Left colon (tissue), 2 donors: Measurements from ENCODE around the gene SLC35B2. TPM values are rescaled to one million over a fixed set of nuclear protein-coding genes. Genes with fewer than 3 reads are reported as not detected.
A peak's percentile ranks its signal among the peaks of the same experiment; 100 is the strongest.

Experiments used
- ATAC-seq: fragments of 200-7000 bp; cut with Tn5 transposase; one replicate; pipeline ENCODE4 v1.9.1; 2020; ENCODE audit warnings: mild to moderate bottlenecking, moderate library complexity
- DNase-seq, 2 donors: peaks; one replicate each; pipeline ENCODE4 v3.0.0-alpha.2; 2020
- intact Hi-C, 2 donors: fragments of 100-400 bp; cut with DNase I in 1 of 2; cut with micrococcal nuclease in 1 of 2; formaldehyde crosslinking; loops; one replicate each; pipeline versions ENCODE4 v1.11.2 to v1.14.0; 2022; cut with DNase I, micrococcal nuclease
- total RNA-seq, 2 donors: library from RNA; stranded (reverse); fragmentation: NEBNext Ultra II Directional; extraction: Animal tissue kit (Norgen Biotek cat#: 25700); gene quantifications; one replicate each; pipeline ENCODE4 v1.2.1, GENCODE V29; 2021
- donor health status: DM: no; HTN: no; CAD: no.
- donor health status: DM: yes; HTN: yes; CAD: no.

Gene SLC35B2
- total RNA-seq, 2 donors from 2014 or later, result 34.9 to 43.5 TPM

DNA sequence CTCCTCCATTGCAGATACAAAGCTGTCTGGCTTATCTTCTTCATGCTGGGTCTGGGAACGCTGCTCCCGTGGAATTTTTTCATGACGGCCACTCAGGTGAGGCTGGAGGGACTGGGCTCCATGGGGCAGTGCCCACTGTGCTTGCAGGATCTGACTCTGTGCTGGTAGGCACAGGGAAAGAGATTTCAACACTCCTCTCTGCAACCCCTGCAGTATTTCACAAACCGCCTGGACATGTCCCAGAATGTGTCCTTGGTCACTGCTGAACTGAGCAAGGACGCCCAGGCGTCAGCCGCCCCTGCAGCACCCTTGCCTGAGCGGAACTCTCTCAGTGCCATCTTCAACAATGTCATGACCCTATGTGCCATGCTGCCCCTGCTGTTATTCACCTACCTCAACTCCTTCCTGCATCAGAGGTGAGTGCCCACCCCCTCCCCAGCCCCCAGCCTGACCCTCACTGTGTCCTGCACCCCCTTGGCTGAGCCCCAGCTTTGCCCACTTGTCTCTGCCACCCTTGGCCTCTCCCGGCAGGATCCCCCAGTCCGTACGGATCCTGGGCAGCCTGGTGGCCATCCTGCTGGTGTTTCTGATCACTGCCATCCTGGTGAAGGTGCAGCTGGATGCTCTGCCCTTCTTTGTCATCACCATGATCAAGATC is 27.8 kb downstream of the SLC35B2 start:
- ATAC-seq (no peak), DNase-seq (no peak)
- intact Hi-C loops, result loop anchor here in 1 of 2 donors (5.0 kb wide), 1 partner anchor 57 kb away; no protein-coding TSS in a partner anchor

DNA sequence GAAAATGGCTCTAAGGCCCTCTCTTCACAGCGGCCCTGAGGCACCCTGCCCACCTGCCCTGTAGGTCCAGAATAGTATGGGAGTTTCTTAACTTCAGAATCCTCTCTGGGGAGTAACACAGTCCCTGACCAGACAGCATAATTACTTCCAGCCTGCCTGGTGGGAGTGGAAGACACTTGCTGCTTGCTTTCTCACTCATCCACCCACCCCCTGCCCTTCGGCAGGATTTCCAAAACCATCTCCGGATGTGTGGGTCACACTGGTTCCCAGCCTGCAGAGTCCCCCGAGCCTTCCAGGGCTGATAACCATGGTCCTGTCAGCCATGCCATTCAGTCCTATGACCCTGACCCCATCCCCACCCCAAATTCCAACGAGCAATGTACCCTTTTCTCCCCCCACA is 28.5 kb downstream of the SLC35B2 start:
- ATAC-seq (no peak), DNase-seq (no peak)
- intact Hi-C loops, result no loop called here

DNA sequence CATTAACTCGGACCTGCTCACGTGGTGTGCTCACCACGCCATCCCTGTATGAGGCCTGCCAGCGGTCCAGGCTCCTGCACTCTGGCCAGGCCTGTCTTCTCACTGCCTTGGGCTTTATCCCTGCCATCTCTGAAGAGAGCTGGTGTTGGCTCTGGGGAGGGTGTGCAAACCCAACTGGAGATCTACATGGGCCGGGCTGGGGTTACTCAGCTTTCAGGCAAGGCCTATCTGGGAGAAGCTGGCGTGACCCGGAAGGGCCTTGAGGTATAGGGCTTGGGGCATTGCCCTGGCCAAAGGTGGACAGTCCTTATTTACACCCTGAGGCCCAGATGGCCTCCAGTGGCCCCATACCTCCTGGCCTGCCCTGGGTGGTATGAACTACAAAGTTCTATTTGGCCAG is 28.9 kb downstream of the SLC35B2 start:
- DNase-seq (no peak), ATAC-seq (no peak)
- intact Hi-C loops, result no loop called here

DNA sequence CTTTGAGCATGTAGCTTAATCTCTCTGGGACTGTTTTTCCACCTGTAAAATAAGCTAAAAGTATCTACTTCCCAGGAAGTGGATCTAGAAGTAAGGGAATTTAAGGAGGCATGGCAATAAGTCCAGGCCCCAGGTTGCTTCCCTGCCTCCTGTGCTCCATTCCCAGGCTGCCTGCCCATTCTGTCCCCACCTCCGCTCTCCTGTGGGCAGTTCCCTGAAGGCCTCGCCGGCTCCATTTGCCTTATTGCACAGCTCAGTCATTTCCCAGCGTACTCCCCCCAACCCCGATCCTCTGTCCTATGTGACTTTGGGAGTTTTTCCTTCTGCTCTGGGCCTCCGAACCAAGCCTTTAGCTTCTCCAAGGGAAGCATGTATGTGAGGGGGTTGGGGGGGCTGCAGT is 29.3 kb downstream of the SLC35B2 start:
- DNase-seq (no peak), ATAC-seq (no peak)
- intact Hi-C loops, result no loop called here

DNA sequence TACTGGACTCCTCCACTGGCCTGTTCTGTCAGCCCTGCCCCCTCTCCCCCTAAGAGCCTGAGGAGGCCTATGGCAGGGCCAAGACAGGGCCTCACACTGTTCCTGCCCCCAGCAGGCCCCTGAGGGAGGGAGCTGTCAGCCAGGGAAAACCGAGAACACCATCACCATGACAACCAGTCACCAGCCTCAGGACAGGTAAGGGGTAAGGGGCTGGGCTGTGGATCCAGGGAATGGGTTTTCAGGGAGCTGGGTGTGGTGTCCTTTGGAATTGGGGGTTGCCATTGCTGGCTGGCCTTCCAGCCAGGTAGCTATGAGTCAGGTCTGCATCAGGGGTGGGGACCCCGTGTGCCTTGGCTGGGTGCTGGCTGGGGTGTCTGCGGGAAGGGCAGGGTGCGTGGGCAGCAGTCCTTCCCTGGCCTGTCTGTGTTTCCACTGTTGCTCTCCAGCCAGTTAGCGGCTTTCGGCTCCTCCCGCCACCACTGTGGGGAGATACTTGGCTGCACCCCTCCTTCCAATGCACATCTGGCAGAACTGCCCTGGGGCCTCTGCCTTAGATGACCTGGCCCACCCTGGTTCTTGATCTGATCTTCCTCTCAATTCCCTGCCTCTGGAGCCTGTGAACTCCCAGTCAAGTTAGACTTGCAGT is 30.1 kb downstream of the SLC35B2 start:
- DNase-seq (no peak), ATAC-seq (no peak)
- intact Hi-C loops, result no loop called here

DNA sequence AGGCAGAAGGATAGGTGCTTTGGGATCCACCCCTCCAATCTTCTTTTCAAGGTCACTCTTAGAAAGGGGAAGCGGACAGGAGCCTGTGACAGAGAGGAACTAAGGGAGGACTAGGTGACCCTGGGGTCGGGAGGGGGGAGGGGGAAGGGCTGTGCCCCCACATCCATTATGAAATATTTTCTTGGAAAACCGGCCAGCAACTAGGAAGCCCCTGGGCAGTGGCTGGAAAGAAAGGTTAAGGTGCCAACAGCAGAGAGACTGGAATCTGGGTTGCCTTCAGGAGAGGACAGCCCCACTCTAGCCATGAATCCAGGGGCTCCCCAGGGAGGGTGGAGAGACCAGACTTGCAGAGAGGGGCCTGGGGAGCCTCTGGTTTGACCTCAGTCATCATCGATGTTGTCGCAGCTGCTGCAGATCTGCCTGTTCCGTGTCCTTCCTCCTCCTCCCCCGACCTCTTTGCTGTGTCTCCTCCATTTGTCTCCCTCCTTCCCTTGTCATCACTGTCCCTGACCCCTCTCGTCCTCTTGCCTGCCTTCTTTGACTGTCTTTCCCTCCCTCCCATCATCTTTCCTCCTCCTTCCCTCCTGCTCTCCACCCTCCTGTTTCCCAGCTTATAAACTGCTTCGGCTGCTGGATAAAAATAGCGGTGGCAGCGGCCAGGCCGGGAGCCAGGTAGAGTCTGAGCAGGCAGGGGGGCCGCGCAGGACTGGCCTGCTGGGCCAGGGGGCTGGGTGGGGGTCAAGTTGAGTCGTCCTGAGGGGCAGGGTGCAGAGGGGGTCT is 30.8 kb downstream of the SLC35B2 start:
- no peak for DNase-seq
- ATAC-seq, result no peak
- intact Hi-C loops, result no loop called here

DNA sequence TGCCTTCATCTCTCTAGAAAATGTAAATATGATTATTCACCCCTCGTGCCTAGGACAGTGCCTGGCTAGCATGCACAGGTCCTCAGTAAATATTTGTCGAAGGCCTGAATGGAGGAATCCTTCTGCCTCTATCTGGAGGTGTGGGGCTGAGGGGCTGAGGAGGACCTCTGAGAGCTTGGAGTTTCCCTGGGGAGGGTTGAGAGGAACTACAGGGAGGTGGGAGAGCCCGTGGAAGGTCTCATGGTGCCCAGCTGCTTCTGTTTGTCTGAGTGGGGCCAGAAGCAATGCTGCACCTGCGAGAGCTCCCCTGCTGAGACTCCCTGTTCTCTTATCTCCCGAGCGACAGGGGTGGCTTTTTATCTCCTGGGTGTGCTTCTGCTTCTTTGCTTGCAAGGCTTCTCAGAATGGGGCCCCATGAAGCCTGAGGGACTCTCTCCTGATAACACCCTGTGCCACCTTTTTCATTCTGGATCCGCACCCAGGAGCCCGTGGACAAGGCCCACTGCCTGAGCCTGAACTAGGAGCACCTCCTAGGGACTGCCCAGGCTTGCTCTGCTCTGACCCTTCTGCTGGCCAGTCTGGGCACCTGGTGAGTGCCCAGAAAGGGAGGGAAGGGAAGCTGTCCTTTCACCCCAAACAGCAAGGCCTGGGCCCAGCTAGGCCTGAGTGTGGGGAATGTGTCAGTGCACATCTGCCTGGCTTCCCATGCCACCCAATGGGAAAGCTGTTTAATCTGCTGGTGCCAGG is 31.6 kb downstream of the SLC35B2 start:
- DNase-seq (no peak), ATAC-seq (no peak)
- intact Hi-C loops, result no loop called here

DNA sequence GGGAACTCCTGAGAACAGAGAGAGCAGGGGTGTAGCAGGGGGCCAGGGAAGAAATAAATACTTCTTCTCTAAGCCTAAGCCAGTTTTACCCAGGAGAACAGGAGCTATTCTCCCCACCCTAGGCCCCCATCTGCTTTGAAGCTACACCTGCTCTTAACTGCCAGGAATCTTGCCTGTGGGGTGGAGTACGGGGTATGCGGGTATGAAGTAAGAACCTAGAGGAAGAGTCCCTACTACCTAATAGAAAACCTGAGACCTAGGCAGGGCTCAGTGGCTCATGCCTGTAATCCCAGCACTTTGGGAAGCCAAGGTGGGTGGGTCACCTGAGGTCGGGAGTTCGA is 32.4 kb downstream of the SLC35B2 start:
- ATAC-seq, result no peak
- intact Hi-C loops, result no loop called here
- DNase-seq, result no peak

DNA sequence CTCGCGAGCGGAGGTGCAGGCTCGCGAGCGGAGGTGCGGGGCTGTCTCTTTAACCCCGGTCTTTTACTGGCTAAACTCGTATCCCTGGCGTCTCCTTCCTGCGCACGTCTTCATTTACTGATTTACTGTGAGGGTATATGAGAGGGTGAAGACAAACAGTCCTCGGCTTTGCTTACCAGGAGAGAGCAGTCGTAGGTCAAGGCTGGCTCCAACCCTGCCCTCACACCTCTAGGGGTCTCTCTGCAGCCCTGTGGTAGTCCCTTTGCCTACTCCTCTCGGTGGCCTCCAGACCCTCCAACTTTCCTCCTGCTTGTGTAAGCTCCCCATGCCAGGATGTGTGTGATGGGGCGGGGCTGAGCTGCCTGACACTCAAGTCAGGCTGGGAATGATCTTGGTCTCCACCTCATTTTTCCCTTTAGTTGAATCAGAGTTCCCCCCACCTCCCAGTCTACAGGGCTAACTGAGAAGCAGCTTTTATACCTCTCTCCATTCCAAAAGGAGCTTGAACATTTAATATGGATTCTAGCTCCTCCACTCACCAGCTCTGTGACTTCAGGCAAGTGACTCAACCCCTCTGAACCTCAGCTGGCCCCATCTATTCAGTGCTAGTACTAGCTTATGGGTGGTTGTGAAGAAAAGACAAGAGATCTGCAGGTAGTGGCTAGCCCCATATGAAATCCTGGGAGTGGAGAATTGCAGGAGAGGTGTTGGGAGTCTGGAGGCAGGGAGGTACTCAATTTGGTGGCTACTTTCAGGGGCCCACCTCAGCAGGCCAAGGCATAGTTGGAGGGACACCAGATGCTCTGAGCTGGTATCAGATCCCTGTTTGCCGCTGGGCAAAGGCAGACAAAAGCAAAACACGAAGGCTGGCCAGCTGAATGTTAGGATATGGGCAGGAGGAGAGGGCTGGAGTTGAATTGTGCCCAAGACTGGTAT is 33.0 kb downstream of the SLC35B2 start:
- peak in 1 of 2 donors; percentile 31 for DNase-seq
- intact Hi-C loops, result no loop called here
- no peak for ATAC-seq

DNA sequence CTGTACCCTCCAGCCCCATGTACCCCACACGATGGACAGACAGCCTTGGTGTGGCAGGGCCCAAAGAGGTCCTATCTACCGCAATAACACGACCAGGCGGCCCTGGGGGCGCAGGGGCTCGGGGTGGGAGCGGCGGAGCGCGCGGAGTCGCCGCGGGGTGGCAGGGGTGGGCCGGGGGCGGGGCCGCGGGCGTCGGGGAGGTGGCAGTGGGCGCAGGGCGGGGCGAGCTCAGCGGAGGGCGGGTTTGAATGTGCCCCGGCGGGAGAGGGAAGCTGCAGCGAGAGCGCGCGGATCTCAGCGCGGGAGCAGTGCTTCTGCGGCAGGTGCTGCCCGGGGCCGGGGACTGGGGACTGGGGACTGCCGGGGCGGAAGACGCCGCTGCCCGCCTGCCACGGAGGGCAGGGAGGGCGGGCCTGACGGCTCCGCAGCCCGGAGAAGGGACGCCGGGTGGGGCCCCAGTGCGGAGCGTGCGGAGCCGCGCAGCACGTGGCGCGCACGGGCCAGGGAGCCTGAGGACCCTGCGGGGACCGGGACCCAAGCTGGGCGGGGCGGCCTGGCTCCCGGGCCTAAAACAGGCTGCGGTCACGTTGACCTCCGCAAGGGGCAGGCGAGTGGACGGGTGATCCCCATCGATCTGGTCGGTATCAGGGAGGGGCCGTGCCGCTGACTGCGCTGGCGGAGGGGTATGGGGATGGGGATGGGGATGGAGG is 33.9 kb downstream of the SLC35B2 start, which contains the start of gene SLC29A1:
Gene SLC29A1, plus strand, starts transcription at position 277 of the 710 bp plus-strand sequence. CDS start 3,719 bp downstream, outside the sequence.
- intact Hi-C loops, result no loop called here
- DNase-seq (peak; percentile 78 to 83), ATAC-seq (peak; percentile 24)

DNA sequence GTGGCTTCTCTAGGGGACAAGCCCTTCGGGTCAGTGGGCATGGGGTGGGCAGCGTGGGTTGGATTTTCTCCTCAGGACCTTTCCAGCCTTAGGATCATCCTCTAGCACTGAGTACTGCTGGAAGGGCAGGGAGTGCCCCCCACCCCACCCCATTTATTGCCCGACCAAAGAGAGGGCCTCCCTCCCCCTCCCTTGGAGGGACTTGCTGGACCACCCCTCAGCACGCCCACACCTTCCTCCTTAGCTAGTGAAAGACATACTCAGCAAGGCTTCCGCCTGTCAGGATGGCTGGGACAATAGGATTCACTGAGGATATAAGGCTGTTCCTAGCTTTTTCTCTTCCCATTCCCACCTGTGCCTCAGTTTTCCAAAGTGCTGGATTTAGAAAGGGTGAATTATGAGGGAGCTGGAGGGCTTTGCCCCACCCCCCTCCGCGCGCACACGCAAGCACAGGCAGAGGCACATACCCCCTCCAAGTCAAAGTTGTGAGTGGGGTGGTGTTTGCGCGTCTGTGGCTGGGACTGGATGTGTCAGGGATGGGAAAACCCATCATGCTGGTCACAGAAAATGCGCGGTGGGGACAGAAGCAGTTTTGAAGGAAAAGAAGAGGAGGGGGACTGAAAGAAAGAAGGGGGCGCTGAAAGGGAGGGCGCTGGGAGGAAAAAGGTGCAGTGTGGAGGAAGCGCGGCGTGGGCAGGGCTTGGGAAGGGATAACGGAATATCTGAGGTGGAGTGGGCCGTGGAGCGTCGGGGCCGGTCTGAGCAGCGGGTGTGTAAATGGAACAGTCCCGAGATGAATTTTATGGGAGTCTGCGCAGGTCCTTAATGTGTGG is 34.6 kb downstream of the SLC35B2 start:
- DNase-seq (no peak), ATAC-seq (no peak)
- intact Hi-C loops, result no loop called here

DNA sequence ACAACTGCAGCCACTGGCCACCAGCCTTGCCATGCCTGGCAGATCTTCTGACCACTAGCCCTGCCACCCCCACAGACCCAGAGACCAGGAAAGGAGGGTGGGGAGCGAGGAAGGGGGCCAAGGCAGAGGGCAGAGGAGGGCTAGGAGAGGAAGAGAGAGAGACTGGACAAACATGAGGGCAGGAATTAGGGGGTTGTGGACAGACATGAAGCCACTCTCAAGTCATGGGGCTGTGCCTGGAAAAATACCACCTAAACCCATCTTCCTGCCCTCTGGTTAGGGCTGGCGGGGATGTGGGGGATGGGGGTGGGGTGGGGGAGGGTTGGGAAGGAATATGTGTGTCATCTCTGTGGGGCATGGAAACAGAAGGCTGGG is 35.4 kb downstream of the SLC35B2 start:
- intact Hi-C loops, result no loop called here
- ATAC-seq, result no peak
- no peak for DNase-seq

DNA sequence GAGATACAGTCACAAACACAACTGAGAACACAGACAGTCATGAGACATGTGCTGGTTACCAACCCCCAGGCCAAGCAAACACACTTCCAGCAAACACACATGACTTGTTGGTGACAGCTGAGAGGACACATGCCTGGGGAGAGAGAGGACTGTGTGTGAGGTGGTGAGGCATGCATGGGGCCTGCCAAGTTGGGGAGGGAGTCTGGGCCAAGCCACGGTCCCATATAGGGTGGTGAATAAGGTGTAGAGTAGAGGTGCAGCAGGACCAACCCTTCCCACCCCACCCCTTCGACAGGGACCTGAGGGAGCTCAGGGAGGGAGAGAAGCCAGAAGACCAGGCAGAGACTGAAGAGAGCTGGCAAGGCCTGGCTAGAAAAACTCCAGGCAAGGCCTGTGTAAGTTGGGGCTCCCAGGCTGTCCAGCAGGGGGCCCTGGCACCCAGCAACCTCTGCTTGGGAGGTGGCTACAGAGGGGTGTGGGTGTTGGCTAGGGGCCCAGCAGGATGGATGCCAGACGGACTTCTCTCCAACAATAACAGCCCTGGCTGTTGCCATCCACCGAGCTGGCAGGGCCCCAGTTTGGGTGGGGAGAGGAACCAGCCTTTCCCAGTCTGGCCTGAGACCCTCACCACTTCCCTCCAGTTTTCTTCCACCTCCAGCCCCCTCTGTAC is 35.9 kb downstream of the SLC35B2 start:
- ATAC-seq, result peak; percentile 80
- intact Hi-C loops, result no loop called here

DNA sequence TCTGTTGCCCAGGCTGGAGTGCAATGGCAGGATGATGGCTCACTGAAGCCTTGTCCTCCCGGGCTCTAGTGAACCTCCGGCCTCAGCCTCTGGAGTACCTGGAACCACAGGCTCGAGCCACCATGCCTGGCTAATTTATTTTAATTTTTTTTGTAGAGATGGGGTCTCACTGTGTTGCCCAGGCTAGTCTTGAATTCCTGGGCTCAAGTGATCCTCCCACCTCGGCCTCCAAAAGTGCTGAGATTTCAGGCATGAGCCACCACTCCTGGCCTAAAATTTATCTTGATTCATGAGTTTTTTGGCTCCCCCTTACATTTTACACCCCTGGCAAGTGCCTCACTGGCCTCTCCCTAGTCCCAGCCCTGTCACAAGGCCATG is 36.4 kb downstream of the SLC35B2 start:
- intact Hi-C loops, result no loop called here
- ATAC-seq, result no peak

More for the DNA sequence above, 35.9 kb downstream of the SLC35B2 start:
- DNase-seq, result peak; percentile 95 to 97

DNA sequence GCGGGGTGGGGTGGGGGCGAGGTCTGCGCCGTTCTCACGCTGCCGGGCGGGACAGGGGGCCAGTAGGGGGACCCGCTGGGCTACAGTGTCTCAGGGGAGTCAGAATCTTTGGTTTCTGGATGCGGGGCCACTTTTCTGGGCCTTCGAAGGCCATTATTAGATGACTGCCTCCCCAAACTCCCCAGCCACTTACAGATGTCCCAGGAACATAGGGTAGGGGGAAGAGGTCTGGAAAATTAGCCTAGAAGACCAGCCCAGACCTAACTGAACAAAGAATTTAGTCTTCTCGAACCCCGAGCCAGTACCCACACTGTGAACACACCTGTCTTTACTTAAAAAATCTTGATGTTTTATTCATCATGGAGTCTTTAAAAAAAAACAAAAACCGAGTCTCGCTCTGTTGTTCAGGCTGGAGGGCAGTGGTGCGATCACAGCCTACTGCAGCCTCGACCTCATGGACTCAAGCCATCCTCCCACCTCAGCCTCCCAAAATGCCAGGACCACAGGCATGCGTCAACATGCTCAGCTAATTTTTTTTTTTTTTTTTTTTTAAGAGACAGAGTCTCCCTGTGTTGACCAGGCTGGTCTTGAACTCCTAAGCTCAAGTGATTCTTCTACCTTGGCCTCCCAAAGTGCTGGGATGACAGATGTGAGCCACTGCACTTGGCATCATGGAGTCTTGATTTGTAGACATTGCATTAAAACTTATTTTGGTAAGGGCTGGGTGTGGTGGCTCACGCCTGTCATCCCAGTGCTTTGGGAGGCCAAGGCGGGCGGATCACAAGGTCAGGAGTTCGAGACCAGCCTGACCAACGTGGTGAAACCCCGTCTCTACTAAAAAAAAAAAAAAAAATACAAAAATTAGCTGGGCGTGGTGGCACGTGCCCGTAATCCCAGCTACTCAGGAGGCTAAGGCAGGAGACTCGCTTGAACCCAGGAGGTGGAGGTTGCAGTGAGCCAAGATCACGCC is 37.2 kb downstream of the SLC35B2 start:
- ATAC-seq, result no peak
- intact Hi-C loops, result no loop called here
- no peak for DNase-seq

More for the DNA sequence above, 36.4 kb downstream of the SLC35B2 start:
- DNase-seq, result no peak
